GM19395 (cell line): ENCODE data around the gene CEP152.

Experiments used
- ATAC-seq: cut with Tn5 transposase; IDR thresholded peaks from one replicate; pipeline ENCODE4 v1.9.1; 2021; ENCODE audit warnings: mild to moderate bottlenecking, moderate library complexity; ENCODE audit not compliant: unreplicated experiment

Gene CEP152

DNA sequence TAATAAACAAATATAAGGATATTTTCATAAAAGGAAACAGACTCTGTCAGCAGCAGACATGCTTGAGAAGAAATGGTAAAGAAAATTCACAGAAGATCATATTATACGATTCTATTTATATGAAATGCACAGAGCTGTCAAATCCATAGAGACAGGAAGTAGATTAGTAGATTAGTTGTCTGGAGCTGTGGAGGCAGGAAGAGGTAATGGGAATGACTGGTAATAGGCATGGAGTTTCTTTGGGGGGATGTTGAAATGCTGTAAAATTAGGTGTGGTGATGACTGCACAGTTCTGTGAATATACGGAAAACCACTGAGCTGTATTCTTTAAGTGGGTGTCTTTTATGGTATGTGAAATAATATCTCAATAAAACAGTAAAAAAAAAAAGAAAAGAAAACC lies 35.3 kb downstream of the CEP152 start:
- no peak for ATAC-seq

DNA sequence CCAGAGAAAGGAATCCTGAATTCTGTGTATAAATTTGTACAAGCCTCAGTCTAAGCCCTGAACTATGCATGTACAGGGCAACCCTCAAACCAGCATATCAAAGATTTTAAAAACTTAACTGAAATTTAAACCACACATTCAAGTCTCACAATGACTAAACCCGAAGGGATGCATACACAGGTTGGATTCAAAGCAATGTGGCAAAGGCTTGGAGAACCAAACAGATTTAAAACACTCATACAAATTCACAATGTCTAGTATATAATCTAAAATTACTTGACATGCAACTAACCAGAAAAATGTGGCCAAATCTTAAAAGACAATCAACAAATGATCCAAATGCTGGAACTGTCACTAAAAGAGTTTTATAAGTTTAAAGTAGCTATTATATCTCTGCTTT lies 36.4 kb downstream of the CEP152 start:
- no peak for ATAC-seq

DNA sequence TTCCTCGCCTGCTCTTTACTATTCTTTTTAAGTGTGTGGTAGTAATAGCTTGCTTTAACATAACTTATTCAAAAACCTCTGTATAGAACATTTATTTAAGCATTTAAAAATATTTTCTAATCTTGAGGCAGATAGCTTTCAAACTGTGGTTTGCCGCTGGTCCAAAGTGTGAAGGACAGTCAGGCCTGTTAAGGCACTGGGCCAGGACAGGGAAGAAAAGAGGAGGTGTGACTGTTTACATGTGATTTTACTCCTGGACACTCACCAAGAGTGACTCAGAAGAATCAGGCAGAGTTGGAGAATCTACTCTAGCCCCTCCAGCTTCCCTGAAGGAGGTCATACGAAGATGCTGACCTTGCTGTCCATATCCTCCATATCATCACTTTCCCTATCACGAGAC lies 44.7 kb downstream of the CEP152 start:
- ATAC-seq = no peak

GRCh38 chr15:48765022-48765421 lies 45.8 kb downstream of the CEP152 start:
- no peak for ATAC-seq

GRCh38 chr15:48761393-48762158 lies 49.3 kb downstream of the CEP152 start:
- no peak for ATAC-seq

GRCh38 chr15:48759921-48760320 lies 50.9 kb downstream of the CEP152 start:
- ATAC-seq = no peak

DNA sequence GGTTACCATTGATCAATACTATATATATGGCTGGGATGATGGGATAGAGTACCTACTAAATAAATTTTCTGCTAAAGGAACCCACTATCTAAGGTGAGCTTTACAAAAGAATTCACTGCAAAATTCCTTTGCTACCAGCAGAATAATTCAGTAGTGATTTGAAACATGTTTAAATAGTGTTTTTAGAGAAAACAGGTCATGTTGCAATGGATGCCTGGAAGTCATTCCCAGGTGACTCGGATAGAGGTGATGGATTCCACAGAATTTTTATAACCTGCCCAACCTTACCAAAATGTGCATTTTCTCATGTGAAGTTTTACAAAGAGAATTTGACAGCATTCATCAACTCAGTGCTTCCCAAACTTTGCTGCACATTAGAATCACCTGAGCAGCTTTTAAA lies 53.2 kb downstream of the CEP152 start:
- no peak for ATAC-seq

GRCh38 chr15:48754011-48754410 lies 56.9 kb downstream of the CEP152 start:
- ATAC-seq = no peak

DNA sequence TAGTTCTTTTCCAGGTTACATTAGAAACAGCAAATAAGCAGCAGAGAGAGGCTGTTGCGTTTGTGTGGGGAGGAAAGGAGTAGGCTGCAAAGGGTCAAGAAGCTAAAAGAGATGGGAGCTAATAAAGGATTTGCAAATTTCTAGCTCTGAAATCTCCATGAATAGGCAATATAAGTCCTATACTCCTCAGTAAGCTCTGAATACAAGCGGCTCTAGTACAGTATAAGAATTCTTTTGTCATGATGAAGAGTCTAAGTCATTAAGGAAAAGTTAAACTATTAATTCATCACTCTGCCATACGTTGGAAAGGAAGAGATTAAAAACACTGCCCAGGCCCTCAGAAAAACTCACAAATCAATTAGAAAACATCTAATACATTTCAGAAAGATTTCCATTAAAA lies 59.3 kb downstream of the CEP152 start:
- ATAC-seq = no peak

DNA sequence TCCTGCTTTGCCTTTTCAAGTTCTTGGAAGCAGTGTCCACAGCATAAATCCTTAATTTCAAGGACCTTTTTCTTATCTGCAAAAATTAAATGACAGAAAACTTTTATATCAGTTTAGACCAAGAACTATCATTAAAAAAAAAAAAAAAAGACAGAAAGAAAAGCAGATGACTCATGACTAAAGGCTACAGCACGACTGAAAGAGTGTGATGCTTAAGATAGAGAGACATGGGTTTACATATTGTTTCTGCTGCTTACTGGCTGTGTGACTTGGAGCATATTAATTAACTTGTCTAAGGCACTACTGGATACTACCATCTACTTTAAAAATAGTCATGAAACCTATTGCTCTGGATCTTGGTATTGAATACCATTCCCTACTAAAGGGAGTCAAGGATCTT lies 62.3 kb downstream of the CEP152 start:
- ATAC-seq = no peak

DNA sequence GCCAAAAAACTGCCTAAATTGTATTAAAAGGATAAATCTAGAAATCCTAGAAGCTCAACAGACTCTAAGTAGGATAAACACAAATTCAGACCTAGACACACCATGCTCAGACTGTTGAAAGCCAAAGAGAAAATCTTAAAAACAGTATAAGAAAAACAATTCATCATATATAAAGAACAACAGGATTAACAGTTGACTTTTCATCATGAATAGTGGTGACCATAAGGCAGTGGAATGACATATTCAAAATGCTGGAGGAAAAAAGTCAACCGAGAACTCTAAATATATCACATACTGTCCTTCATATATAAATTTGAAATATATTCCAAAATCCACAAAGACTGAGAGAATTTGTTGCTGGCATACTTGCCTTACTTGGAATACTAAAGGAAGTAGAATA lies 77.3 kb downstream of the CEP152 start:
- no peak for ATAC-seq

DNA sequence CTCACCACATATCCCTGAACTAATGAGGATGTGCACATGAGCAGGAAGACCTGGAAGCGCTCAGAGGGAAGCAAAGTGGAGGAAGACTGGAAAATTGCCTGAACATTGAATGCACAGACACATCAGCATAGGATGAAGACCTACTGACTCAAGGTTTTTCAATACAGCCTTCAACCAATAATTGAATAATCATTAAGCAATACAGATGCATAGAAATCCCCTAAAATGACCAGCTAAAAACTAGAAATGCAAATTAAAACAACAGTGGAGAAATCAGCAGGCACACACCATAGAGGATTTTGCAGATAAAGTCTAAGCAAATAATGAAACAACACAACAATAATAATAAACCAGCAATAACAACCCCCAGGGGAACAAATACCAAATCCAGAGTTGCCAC lies 80.4 kb downstream of the CEP152 start:
- ATAC-seq = no peak

GRCh38 chr15:48723969-48724368 lies 86.9 kb downstream of the CEP152 start:
- no peak for ATAC-seq

DNA sequence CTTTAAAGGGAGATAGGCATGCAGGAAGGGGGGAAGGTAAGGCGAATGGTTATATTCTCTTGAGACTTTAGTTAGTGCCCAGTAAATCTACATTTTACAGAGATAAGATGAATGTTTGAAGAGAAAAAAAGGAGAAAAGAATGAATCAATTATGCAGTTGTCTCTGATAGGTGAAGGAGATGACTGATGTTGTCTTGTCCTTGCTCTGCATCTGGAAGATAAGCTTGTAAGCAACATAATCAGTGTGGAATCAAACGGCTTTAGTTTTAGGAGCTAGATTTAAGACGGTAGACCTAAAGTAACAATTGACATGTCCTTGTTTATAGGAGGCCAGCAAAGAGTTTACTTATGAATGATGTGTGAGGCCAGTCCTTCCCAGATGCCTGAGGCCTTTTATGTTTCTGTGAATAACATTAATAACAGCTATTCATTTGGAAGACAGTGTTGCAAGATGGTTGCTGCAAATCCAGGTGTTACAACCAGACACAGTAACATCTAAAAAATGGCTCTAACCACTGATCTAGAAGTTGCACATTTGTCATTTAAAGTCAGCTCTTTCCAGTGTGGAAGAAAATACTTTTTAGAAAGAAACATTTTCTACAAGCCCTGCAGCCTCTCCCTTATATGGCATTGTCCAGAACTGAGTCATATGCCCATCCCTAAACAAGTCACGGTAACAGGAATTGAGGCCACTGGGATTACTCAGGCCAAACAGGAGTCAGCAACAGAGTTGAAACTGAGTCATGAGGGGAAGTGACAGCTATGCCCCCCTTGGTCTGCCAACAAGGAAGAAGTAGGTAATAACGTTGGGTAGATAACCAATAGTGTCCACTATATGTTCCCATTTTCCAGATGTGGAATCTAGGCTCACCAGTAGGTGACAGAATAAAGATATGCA lies 87.9 kb downstream of the CEP152 start:
- ATAC-seq = no peak

DNA sequence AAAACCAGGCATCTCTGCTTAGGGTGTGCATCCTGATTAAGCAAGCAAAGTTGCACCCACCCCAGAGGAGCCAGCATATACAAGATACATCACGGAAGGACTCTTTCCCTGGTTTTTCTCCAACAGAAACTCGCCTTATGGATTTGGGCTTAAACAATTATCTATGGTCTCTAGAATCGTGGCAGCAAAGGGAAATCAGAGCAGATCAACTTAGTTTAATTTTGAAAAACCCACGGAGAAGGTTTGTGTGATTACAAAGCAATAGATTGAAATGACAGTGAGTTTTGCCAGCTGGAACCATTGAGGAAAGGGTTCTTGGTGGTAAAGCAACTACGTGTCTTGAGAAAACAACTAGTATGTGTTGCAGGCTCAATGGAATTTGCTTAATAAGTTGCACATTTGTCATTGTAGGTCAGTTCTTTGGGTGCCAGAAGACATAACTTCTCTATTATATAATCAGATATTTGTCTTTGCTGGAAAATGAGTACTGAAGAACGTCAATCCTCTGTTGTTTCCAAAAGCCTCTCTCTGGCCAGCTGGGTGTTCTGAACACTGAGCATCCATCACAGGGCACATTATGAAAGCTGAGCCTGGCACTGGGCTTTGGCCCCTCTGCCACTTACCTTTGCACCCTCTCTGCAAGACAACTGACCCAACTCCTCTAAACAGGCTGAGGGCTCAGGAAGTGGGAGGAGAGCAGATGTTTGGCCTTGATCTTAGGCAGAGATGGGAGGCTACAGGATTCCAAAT lies 89.6 kb downstream of the CEP152 start:
- no peak for ATAC-seq

- no peak for ATAC-seq
Observed at GRCh38 chr15:48720646-48721045, 90.2 kb downstream of the CEP152 start.

GRCh38 chr15:48719668-48720067 lies 91.2 kb downstream of the CEP152 start:
- ATAC-seq = no peak

DNA sequence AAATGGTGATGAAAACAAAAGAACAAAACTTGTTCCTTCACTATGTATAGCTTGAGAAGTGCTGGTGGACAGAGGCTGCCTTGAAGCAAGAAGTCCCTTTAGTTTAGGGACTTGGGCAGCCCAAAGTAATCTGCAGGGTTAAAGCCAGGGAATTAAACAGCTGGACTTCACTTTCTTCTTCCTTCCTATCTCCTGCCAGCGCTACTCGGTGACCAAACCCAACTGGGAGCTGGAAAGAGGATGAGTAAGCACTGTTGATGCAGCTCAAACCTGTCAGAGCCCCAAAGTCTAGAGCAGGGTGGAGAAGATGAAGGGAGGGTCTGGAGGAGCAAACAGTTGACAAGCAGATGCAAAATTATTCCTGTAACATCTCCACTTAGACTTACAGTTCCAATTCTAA lies 92.2 kb downstream of the CEP152 start:
- ATAC-seq = no peak

GRCh38 chr15:48717458-48717857 lies 93.4 kb downstream of the CEP152 start:
- no peak for ATAC-seq

GRCh38 chr15:48712546-48712945 lies 98.3 kb downstream of the CEP152 start:
- no peak for ATAC-seq

GRCh38 chr15:48710952-48711495 lies 99.8 kb downstream of the CEP152 start:
- no peak for ATAC-seq
